ENCODE results near the gene TOR3A. TPM values are rescaled to one million over a fixed set of nuclear protein-coding genes. Genes with fewer than 3 reads are reported as not detected.

Gene TOR3A
- total and polyA plus RNA-seq, 2 donors (not counting 1 experiment from before 2014, with no cell fraction given): 49.9 to 65.6 TPM

DNA sequence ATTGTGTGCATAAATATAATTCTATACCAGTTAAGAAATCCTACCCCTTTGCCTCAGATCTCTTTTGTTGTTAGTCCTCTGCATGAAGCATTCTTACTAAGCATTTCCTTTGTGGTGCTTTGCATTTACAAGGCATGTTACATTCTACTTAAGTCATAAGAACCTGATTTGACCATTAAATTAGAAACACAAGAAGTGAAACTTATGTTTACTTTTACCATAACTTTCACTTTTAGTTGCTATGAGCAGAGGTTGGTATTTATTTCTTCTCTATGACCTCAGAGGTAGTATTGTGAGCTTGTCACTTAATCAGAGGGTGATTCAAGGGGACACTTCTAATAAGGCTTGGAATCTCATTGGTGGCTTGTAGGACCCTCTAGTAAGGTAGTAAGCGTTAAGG lies 47.1 kb upstream of the TOR3A start:
- Histone ChIP-seq H3K4me3 (ENCODE audit: control extremely low read depth in 1 of 5, extremely low read depth in 1 of 5, insufficient read depth in 1 of 5, low read depth in 2 of 5, low read length in 4 of 5) (peak overlapping the region in 2 of 5 experiments; percentile 2 to 8), H3K79me2 (ENCODE audit: control insufficient read depth, insufficient read depth, low read length) (peaks cover 96% of the 10 kb centered on the region), H3K36me3 (replicated peaks in 1 of 2; ENCODE audit: control extremely low read depth in 1 of 2, control insufficient read depth in 1 of 2, extremely low read depth in 1 of 2, insufficient read depth in 2 of 2, low read length in 1 of 2) (peaks cover 0 to 1% of the 10 kb centered on the region in 2 experiments), H2AFZ (ENCODE audit: insufficient read depth, low read depth, low read length, poor library complexity, severe bottlenecking) (no peak overlapping the region), H3K9me3 (ENCODE audit: control extremely low read depth in 1 of 3, control insufficient read depth in 2 of 3, insufficient read depth in 1 of 3, low read length in 2 of 3) (no peaks in the 10 kb centered on the region), H3K27me3 (replicated peaks in 1 of 4; ENCODE audit: control extremely low read depth in 1 of 4, control insufficient read depth in 3 of 4, insufficient read depth in 4 of 4, low read length in 3 of 4) (no peaks in the 10 kb centered on the region), H3K4me2 (replicated peaks; ENCODE audit: low read depth, low read length, poor library complexity, severe bottlenecking) (peak overlapping the region; percentile 63), H4K20me1 (ENCODE audit: control insufficient read depth, insufficient read depth, low read length, poor library complexity, severe bottlenecking) (peaks cover 4% of the 10 kb centered on the region), H3K4me1 (ENCODE audit: control insufficient read depth in 2 of 2, insufficient read depth in 2 of 2, low read length in 2 of 2) (peaks cover 48 to 51% of the 10 kb centered on the region in 2 donors), H3K27ac (ENCODE audit: low read length in 2 of 2) (peak overlapping the region; percentile 58 to 77), H3K9ac (ENCODE audit: low read length) (peak overlapping the region; percentile 48)
- no peaks in the 10 kb centered on the region for H3K27me3 Mint-ChIP-seq
- CTCF ChIA-PET: interaction anchor here (1.4 to 2.2 kb wide), 2 partner anchors 32 to 40 kb away, joined by 3 to 11 read pairs; no protein-coding TSS in a partner anchor
- no peaks in the 10 kb centered on the region for H3K9me3 Mint-ChIP-seq (ENCODE audit: insufficient read depth)
- TF ChIP-seq, protein P1, sequence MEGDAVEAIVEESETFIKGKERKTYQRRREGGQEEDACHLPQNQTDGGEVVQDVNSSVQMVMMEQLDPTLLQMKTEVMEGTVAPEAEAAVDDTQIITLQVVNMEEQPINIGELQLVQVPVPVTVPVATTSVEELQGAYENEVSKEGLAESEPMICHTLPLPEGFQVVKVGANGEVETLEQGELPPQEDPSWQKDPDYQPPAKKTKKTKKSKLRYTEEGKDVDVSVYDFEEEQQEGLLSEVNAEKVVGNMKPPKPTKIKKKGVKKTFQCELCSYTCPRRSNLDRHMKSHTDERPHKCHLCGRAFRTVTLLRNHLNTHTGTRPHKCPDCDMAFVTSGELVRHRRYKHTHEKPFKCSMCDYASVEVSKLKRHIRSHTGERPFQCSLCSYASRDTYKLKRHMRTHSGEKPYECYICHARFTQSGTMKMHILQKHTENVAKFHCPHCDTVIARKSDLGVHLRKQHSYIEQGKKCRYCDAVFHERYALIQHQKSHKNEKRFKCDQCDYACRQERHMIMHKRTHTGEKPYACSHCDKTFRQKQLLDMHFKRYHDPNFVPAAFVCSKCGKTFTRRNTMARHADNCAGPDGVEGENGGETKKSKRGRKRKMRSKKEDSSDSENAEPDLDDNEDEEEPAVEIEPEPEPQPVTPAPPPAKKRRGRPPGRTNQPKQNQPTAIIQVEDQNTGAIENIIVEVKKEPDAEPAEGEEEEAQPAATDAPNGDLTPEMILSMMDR (IDR thresholded peaks at IDR 0.05): no peak
- no peak for TF ChIP-seq EZH2 (IDR thresholded peaks at IDR 0.05; ENCODE audit: borderline replicate concordance, insufficient read depth, low read depth, low read length, poor library complexity, severe bottlenecking)
- peaks cover 86% of the 10 kb centered on the region for H3K4me1 Mint-ChIP-seq
- intact Hi-C loops (cut with micrococcal nuclease): loop anchor here (1.0 to 2.0 kb wide), 3 partner anchors 8 to 429 kb away; no protein-coding TSS in a partner anchor
- DNase-seq: peak; percentile 70
- POLR2A ChIA-PET: interaction anchor here (0.9 to 1.0 kb wide), 2 partner anchors 48 to 49 kb away, joined by 3 read pairs; partner anchors contain the start of gene TOR3A
- peak; percentile 84 for ATAC-seq (ENCODE audit: low read depth)
- peak overlapping the region; percentile 94 for H3K27ac Mint-ChIP-seq
- H3K4me3 Mint-ChIP-seq: peak overlapping the region; percentile 83
- WGBS (ENCODE audit: insufficient coverage): no CpG with 5 or more reads among the region's 1 CpG

DNA sequence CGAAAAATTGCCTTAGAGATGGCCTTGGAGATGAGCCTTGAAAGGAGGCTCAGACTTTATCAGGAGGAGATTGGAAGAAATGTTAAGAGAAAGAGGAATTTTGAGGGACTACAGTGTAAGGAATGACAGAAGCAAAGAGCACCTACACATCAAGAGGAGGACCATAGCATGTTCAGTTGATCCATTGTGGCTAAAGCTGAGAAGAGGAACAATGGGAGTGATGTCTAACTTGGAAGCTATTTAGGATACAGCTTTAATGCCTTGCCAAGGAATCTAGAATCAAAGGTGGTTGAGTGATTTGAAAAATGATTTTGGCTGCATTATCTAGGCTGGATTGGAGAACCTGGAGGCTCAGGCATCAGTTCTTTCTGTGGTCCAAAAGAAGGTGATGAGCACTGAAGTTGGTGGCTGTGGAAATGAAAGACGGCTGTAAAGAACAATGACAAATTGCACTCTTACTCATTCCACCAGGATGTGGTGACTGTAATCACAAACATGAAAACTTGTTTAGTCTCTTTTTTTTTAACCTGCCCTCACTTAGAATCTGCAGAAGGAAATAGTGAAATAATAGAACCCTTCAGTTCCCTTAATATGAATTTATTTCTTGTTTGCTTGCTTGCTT lies 44.9 kb upstream of the TOR3A start:
- intact Hi-C loops (cut with micrococcal nuclease): no loop called here

More for the DNA sequence above, 44.9 kb upstream of the TOR3A start:
- no peak overlapping the region for H3K4me2 ChIP-seq (replicated peaks; ENCODE audit: low read depth, low read length, poor library complexity, severe bottlenecking)
- H3K4me3 ChIP-seq (ENCODE audit: control extremely low read depth in 1 of 5, extremely low read depth in 1 of 5, insufficient read depth in 1 of 5, low read depth in 2 of 5, low read length in 4 of 5): no peak overlapping the region
- WGBS (ENCODE audit: insufficient coverage): 92% methylated on average over 1 of the region's 2 CpGs
- H3K79me2 ChIP-seq (ENCODE audit: control insufficient read depth, insufficient read depth, low read length): peaks cover 84% of the 10 kb centered on the region
- peaks cover 1% of the 10 kb centered on the region for H4K20me1 ChIP-seq (ENCODE audit: control insufficient read depth, insufficient read depth, low read length, poor library complexity, severe bottlenecking)
- DNase-seq (no peak), ATAC-seq (ENCODE audit: low read depth) (no peak)
- H3K27ac Mint-ChIP-seq: peak overlapping the region; percentile 42
- no peaks in the 10 kb centered on the region for H3K9me3 ChIP-seq (ENCODE audit: control extremely low read depth in 1 of 3, control insufficient read depth in 2 of 3, insufficient read depth in 1 of 3, low read length in 2 of 3)
- no peaks in the 10 kb centered on the region for H3K9me3 Mint-ChIP-seq (ENCODE audit: insufficient read depth)
- ChIA-PET CTCF (interaction anchor here (0.8 to 1.8 kb wide), 2 partner anchors 34 to 84 kb away, joined by 3 to 4 read pairs; no protein-coding TSS in a partner anchor), POLR2A (no interaction called here)
- no peaks in the 10 kb centered on the region for H3K36me3 ChIP-seq (replicated peaks in 1 of 2; ENCODE audit: control extremely low read depth in 1 of 2, control insufficient read depth in 1 of 2, extremely low read depth in 1 of 2, insufficient read depth in 2 of 2, low read length in 1 of 2)
- peaks cover 28 to 48% of the 10 kb centered on the region in 2 donors for H3K4me1 ChIP-seq (ENCODE audit: control insufficient read depth in 2 of 2, insufficient read depth in 2 of 2, low read length in 2 of 2)
- no peak overlapping the region for H3K27ac ChIP-seq (ENCODE audit: low read length in 2 of 2)
- H3K4me1 Mint-ChIP-seq: peaks cover 64% of the 10 kb centered on the region
- H3K27me3 Mint-ChIP-seq: no peaks in the 10 kb centered on the region
- H3K27me3 ChIP-seq (replicated peaks in 1 of 4; ENCODE audit: control extremely low read depth in 1 of 4, control insufficient read depth in 3 of 4, insufficient read depth in 4 of 4, low read length in 3 of 4): no peaks in the 10 kb centered on the region
- TF ChIP-seq EZH2 (IDR thresholded peaks at IDR 0.05; ENCODE audit: borderline replicate concordance, insufficient read depth, low read depth, low read length, poor library complexity, severe bottlenecking): no peak
- TF ChIP-seq, protein P1 (IDR thresholded peaks at IDR 0.05): no peak
- no peak overlapping the region for H2AFZ ChIP-seq (ENCODE audit: insufficient read depth, low read depth, low read length, poor library complexity, severe bottlenecking)
- no peak overlapping the region for H3K9ac ChIP-seq (ENCODE audit: low read length)
- H3K4me3 Mint-ChIP-seq: peak overlapping the region; percentile 49

Data from B cell (primary cell).